SIG-M5 treated with dmso at 0.1 percent for 504 hours (cell line): Measurements from ENCODE around the gene DRD1.
A peak's percentile ranks its signal among the peaks of the same experiment; 100 is the strongest.

ENCODE experiments used
- DNase-seq: peaks from one replicate; lab custom pipeline; 2025; ENCODE audit not compliant: unreplicated experiment; lab: John Stamatoyannopoulos, UW

DRD1 gene

GRCh38 chr5:175444060-175444904, at the start of gene DRD1:
Gene DRD1 (minus strand): TSS chr5:175444182. CDS start chr5:175443099, 1,083 bp downstream.
- DNase-seq = peak; percentile 26

- no peak for DNase-seq
Observed at GRCh38 chr5:175493726-175494125, 49.7 kb upstream of the DRD1 start.

- no peak for DNase-seq
Observed at GRCh38 chr5:175493260-175493659, 49.3 kb upstream of the DRD1 start.

- no peak for DNase-seq
Observed at GRCh38 chr5:175491223-175491622, 47.2 kb upstream of the DRD1 start.

- no peak for DNase-seq
Observed at GRCh38 chr5:175489693-175490443, 45.9 kb upstream of the DRD1 start.

GRCh38 chr5:175487514-175488222, 43.7 kb upstream of the DRD1 start:
- DNase-seq = no peak

GRCh38 chr5:175485631-175486030, 41.6 kb upstream of the DRD1 start:
- DNase-seq = no peak

- DNase-seq = no peak
Observed at GRCh38 chr5:175484829-175485228, 40.8 kb upstream of the DRD1 start.

GRCh38 chr5:175484322-175484721, 40.3 kb upstream of the DRD1 start:
- DNase-seq = no peak

GRCh38 chr5:175483337-175483736, 39.4 kb upstream of the DRD1 start:
- DNase-seq = no peak

GRCh38 chr5:175479125-175479881, 35.3 kb upstream of the DRD1 start:
- no peak for DNase-seq

- DNase-seq = peak; percentile 62
Observed at GRCh38 chr5:175478384-175479124, 34.6 kb upstream of the DRD1 start, which contains the start of gene SFXN1. Gene SFXN1 (plus strand): TSS chr5:175478560. CDS start chr5:175492104, 13,544 bp downstream.

GRCh38 chr5:175478008-175478383, 34.0 kb upstream of the DRD1 start:
- no peak for DNase-seq

GRCh38 chr5:175477440-175477839, 33.5 kb upstream of the DRD1 start:
- DNase-seq = no peak

GRCh38 chr5:175475248-175475647, 31.3 kb upstream of the DRD1 start:
- no peak for DNase-seq

GRCh38 chr5:175472378-175472777, 28.4 kb upstream of the DRD1 start:
- no peak for DNase-seq

- DNase-seq = no peak
Observed at GRCh38 chr5:175471628-175472027, 27.6 kb upstream of the DRD1 start.

GRCh38 chr5:175471196-175471595, 27.2 kb upstream of the DRD1 start:
- no peak for DNase-seq

- DNase-seq = no peak
Observed at GRCh38 chr5:175470781-175471180, 26.8 kb upstream of the DRD1 start.

- no peak for DNase-seq
Observed at GRCh38 chr5:175469916-175470315, 25.9 kb upstream of the DRD1 start.
